ENCODE measurements around the gene SLC6A6. TPM values are rescaled to one million over a fixed set of nuclear protein-coding genes. Genes with fewer than 3 reads are reported as not detected.

SLC6A6 gene
- total and polyA plus RNA-seq, 10 of the 15 experiments (the other 5 are each of a cell fraction or from before 2014, with no cell fraction given): 5.6 to 47.0 (median 20.2) TPM

DNA sequence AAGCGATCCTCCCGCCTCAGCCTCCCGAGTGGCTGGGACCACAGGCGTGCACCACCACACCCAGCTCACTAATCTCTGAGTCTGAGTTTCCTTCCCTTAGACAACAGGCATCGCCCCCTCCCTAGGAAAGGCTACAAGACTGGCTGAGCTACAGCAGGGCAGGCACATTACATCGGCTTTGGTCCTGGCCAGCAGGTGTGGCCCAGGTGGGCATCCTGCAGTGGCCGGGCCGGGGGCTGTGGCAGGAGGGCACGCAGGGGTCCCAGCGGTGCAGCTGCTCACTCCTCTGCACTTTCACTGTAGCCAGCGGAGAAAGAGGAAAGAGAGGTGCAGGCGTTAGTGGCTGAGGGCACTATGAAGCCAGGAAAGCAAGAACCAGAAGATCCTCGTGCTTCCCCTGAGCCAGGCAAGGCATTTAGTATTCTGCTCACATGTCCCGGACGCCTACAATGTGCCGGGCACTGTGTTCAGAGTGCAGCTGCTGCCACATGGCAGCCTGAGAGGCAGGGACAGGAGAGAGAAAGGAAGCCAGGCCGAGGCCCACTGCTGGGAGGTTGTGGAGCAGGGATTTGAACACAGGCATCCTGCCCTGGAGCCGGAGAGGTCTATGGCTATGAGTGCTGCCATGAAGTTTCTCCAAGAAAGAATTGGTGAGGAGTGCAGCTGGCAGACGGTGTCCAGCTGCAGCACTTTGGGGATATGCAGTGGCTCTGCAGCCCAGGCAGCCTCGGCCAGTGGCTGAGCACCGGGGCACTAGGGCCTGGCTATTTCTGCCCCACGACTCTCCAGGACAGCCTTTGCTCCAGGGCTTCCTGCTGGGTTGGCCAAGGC lies 115.4 kb downstream of the SLC6A6 start (continued):
- TF ChIP-seq, protein P1, sequence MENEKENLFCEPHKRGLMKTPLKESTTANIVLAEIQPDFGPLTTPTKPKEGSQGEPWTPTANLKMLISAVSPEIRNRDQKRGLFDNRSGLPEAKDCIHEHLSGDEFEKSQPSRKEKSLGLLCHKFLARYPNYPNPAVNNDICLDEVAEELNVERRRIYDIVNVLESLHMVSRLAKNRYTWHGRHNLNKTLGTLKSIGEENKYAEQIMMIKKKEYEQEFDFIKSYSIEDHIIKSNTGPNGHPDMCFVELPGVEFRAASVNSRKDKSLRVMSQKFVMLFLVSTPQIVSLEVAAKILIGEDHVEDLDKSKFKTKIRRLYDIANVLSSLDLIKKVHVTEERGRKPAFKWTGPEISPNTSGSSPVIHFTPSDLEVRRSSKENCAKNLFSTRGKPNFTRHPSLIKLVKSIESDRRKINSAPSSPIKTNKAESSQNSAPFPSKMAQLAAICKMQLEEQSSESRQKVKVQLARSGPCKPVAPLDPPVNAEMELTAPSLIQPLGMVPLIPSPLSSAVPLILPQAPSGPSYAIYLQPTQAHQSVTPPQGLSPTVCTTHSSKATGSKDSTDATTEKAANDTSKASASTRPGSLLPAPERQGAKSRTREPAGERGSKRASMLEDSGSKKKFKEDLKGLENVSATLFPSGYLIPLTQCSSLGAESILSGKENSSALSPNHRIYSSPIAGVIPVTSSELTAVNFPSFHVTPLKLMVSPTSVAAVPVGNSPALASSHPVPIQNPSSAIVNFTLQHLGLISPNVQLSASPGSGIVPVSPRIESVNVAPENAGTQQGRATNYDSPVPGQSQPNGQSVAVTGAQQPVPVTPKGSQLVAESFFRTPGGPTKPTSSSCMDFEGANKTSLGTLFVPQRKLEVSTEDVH (IDR thresholded peaks at IDR 0.05; ENCODE audit: low read depth, partially characterized antibody): no peak
- no peak for TF ChIP-seq LARP7 (IDR thresholded peaks at IDR 0.05)
- TF ChIP-seq HDAC6 (IDR thresholded peaks at IDR 0.05; ENCODE audit: unreplicated experiment): no peak
- no peak for TF ChIP-seq EED (IDR thresholded peaks at IDR 0.05; ENCODE audit: low read depth)
- TF ChIP-seq NR2F1 (conservative IDR thresholded peaks at IDR 0.05): no peak
- TF ChIP-seq, protein P2, sequence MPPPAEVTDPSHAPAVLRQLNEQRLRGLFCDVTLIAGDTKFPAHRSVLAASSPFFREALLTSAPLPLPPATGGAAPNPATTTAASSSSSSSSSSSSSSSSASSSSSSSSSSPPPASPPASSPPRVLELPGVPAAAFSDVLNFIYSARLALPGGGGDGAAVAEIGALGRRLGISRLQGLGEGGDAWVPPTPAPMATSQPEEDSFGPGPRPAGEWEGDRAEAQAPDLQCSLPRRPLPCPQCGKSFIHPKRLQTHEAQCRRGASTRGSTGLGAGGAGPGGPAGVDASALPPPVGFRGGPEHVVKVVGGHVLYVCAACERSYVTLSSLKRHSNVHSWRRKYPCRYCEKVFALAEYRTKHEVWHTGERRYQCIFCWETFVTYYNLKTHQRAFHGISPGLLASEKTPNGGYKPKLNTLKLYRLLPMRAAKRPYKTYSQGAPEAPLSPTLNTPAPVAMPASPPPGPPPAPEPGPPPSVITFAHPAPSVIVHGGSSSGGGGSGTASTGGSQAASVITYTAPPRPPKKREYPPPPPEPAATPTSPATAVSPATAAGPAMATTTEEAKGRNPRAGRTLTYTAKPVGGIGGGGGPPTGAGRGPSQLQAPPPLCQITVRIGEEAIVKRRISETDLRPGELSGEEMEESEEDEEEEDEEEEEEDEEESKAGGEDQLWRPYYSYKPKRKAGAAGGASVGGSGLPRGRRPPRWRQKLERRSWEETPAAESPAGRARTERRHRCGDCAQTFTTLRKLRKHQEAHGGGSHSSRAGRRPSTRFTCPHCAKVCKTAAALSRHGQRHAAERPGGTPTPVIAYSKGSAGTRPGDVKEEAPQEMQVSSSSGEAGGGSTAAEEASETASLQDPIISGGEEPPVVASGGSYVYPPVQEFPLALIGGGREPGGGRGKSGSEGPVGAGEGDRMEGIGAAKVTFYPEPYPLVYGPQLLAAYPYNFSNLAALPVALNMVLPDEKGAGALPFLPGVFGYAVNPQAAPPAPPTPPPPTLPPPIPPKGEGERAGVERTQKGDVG (CRISPR knock-in tag; IDR thresholded peaks at IDR 0.05): no peak

Data from GM12878 (cell line).